ENCODE data around the gene KLC4.

KLC4 gene

GRCh38 chr6:43059168-43060033 is at the start of gene KLC4, which contains the start of gene MRPL2:
Gene KLC4, plus strand, starts transcription at chr6:43059631. Its CDS starts 1,705 bp downstream, at chr6:43061336.
Gene MRPL2, minus strand, starts transcription at chr6:43059434. Its CDS starts 53 bp downstream, at chr6:43059381.
- H3K4me3 ChIP-seq (ENCODE audit: control insufficient read depth, low read depth, low read length) = peak within 1 kb of the TSS; percentile 67
- DNase-seq (ENCODE audit: low read depth) = peak; percentile 98
- no peak for TF ChIP-seq CTCF (conservative IDR thresholded peaks at IDR 0.05; ENCODE audit: control insufficient read depth, insufficient read depth, low read depth, low read length)

DNA sequence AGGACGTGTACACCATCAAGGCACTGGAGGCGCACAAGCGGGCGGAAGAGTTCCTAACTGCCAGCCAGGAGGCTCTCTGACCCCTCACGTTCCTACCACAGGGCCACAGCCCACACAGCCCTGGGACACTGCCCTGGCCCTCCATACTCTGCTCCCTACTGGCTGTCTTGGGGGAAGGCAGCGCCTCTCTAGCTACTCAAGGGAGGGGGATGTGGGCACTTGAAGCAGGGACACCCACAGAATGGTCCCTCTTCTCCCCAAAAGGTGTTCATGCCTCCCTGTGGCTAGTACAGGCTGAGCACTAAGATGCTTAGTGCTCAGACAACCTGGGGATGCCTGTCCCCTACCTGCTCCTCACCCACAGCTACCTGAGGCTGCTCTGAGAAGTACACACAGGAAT is 48.2 kb upstream of the KLC4 start:
- DNase-seq (ENCODE audit: low read depth) = no peak
- H3K4me3 ChIP-seq (ENCODE audit: control insufficient read depth, low read depth, low read length) = no peak overlapping the region
- TF ChIP-seq CTCF (conservative IDR thresholded peaks at IDR 0.05; ENCODE audit: control insufficient read depth, insufficient read depth, low read depth, low read length) = no peak

DNA sequence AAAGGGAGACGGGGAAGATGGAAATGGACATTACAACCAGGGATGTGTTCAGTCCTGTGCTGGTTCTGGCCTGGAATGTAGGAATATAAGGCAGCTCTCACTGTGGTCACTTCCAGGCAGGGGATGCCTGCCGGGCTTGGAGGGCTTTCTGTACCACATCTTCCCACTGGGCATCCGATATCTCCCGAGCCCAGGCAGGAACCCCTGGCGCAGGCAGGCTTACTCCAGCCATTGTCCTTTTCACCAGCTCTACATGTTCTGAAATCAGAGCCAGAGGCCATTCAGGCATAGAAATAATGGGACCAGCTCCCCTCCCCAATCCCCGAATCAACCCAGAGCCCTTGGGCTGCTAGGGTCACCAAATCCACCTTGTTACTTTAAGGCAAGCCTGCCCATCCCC is 47.1 kb upstream of the KLC4 start:
- peak overlapping the region; percentile 80 for H3K4me3 ChIP-seq (ENCODE audit: control insufficient read depth, low read depth, low read length)
- no peak for DNase-seq (ENCODE audit: low read depth)
- no peak for TF ChIP-seq CTCF (conservative IDR thresholded peaks at IDR 0.05; ENCODE audit: control insufficient read depth, insufficient read depth, low read depth, low read length)

- no peak for TF ChIP-seq CTCF (conservative IDR thresholded peaks at IDR 0.05; ENCODE audit: control insufficient read depth, insufficient read depth, low read depth, low read length)
- H3K4me3 ChIP-seq (ENCODE audit: control insufficient read depth, low read depth, low read length) = peak overlapping the region; percentile 80
- peak; percentile 21 for DNase-seq (ENCODE audit: low read depth)
Measured at GRCh38 chr6:43013097-43013842, 46.2 kb upstream of the KLC4 start.

- peak; percentile 100 for DNase-seq (ENCODE audit: low read depth)
- H3K4me3 ChIP-seq (ENCODE audit: control insufficient read depth, low read depth, low read length) = peak within 1 kb of the TSS; percentile 80
- TF ChIP-seq CTCF (conservative IDR thresholded peaks at IDR 0.05; ENCODE audit: control insufficient read depth, insufficient read depth, low read depth, low read length) = no peak
Measured at GRCh38 chr6:43013843-43014433, 45.5 kb upstream of the KLC4 start, which contains the start of the genes KLHDC3 and MEA1. Gene KLHDC3, plus strand, starts transcription at chr6:43014249. Its CDS starts 2,944 bp downstream, at chr6:43017193. Gene MEA1, minus strand, starts transcription at chr6:43013946. Its CDS starts 133 bp downstream, at chr6:43013813.

- H3K4me3 ChIP-seq (ENCODE audit: control insufficient read depth, low read depth, low read length) = peak overlapping the region; percentile 80
- TF ChIP-seq CTCF (conservative IDR thresholded peaks at IDR 0.05; ENCODE audit: control insufficient read depth, insufficient read depth, low read depth, low read length) = no peak
- peak; percentile 45 for DNase-seq (ENCODE audit: low read depth)
Measured at GRCh38 chr6:43014434-43014909, 45.0 kb upstream of the KLC4 start.

Data from fibroblast of mammary gland (primary cell).